Neural progenitor cell (in vitro differentiated cells): Measurements from ENCODE around the gene IGSF8. TPM values are rescaled to one million over a fixed set of nuclear protein-coding genes. Genes with fewer than 3 reads are reported as not detected.
A peak's percentile ranks its signal among the peaks of the same experiment; 100 is the strongest.
"Not testable (repeated sequence)": the region's sequence is repeated elsewhere in the genome, so short reads cannot be mapped to it uniquely, and the experiment has no call there.

Experiments used
- DNase-seq: peaks from one replicate; pipeline ENCODE4 v3.0.0-alpha.2; 2016; ENCODE audit warnings: low spot score
- H2AFZ ChIP-seq: fragments of 200-600 bp; sonication (generic); replicated peaks from 2 replicates; pipeline ENCODE4 v1.6.1; 2016; ENCODE audit warnings: antibody characterized with exemption
- H3F3A ChIP-seq: fragments of 200-600 bp; sonication (generic); 2 replicates; pipeline ENCODE4 v1.6.1; 2016; ENCODE audit warnings: antibody characterized with exemption, low read depth
- H3K27ac ChIP-seq: fragments of 200-600 bp; sonication (generic); 2 replicates; pipeline ENCODE4 v1.5.1; 2016; ENCODE audit warnings: mild to moderate bottlenecking
- H3K27me3 ChIP-seq: fragments of 200-600 bp; sonication (generic); 2 replicates; pipeline ENCODE4 v1.6.1; 2016; ENCODE audit warnings: mild to moderate bottlenecking, moderate library complexity
- H3K36me3 ChIP-seq: fragments of 200-600 bp; sonication (generic); 2 replicates; pipeline ENCODE4 v1.5.1; 2016
- H3K4me1 ChIP-seq: fragments of 200-600 bp; sonication (generic); 2 replicates; pipeline ENCODE4 v1.6.1; 2016; ENCODE audit warnings: mixed run types
- H3K4me2 ChIP-seq: fragments of 200-600 bp; sonication (generic); 2 replicates; pipeline ENCODE4 v1.6.1; 2016
- H3K4me3 ChIP-seq: fragments of 200-600 bp; sonication (generic); 2 replicates; pipeline ENCODE4 v1.5.1; 2016
- H3K79me2 ChIP-seq: fragments of 200-600 bp; sonication (generic); 2 replicates; pipeline ENCODE4 v1.6.1; 2016; ENCODE audit warnings: low read depth
- H3K9ac ChIP-seq: fragments of 200-600 bp; sonication (generic); 2 replicates; pipeline ENCODE4 v1.6.1; 2016
- H3K9me3 ChIP-seq: fragments of 200-600 bp; sonication (generic); 2 replicates; pipeline ENCODE4 v1.5.1; 2016; ENCODE audit warnings: low read depth
- H4K20me1 ChIP-seq: fragments of 200-600 bp; sonication (generic); 2 replicates; pipeline ENCODE4 v1.6.1; 2016; ENCODE audit warnings: low read depth
- H3K27ac Mint-ChIP-seq: 3 replicates; pipeline ENCODE4 v1.8.0; 2021; ENCODE audit warnings: mixed read lengths
- H3K27me3 Mint-ChIP-seq: 2 replicates; pipeline ENCODE4 v1.8.0; 2022; ENCODE audit warnings: low read depth, mild to moderate bottlenecking, inconsistent platforms, moderate library complexity, mixed read lengths; ENCODE audit not compliant: insufficient read depth
- H3K36me3 Mint-ChIP-seq: 3 replicates; pipeline ENCODE4 v1.8.0; 2021; ENCODE audit warnings: mixed read lengths
- H3K4me1 Mint-ChIP-seq: 3 replicates; pipeline ENCODE4 v1.8.0; 2021; ENCODE audit warnings: mixed read lengths
- H3K4me3 Mint-ChIP-seq: 3 replicates; pipeline ENCODE4 v1.8.0; 2021; ENCODE audit warnings: mild to moderate bottlenecking, moderate library complexity, mixed read lengths
- H3K9me3 Mint-ChIP-seq: 3 replicates; pipeline ENCODE4 v1.8.0; 2020; ENCODE audit warnings: mixed read lengths
- CTCF ChIP-seq: fragments of 200-600 bp; sonication (generic); IDR thresholded peaks from 2 replicates; pipeline ENCODE4 v1.5.1; 2017; ENCODE audit warnings: antibody characterized with exemption, mild to moderate bottlenecking
- EZH2 ChIP-seq: fragments of 200-600 bp; sonication (generic); IDR thresholded peaks from 2 replicates; pipeline ENCODE4 v1.6.1; 2017; ENCODE audit warnings: antibody characterized with exemption, mild to moderate bottlenecking, moderate library complexity
- EZH2phosphoT487 ChIP-seq: fragments of 200-600 bp; sonication (generic); IDR thresholded peaks from 2 replicates; pipeline ENCODE4 v1.6.1; 2017; ENCODE audit warnings: antibody characterized with exemption
- total RNA-seq: library from RNA; depleted of rRNA; stranded (reverse); fragments of >200 nt; gene quantifications from 2 replicates; pipeline ENCODE4 v1.2.3, GENCODE V29; 2015; ENCODE audit warnings: low replicate concordance

The IGSF8 gene
- total RNA-seq, 1 donor from 2014 or later: 9.4 TPM

- H2AFZ ChIP-seq: no peak overlapping the region
- no peak for DNase-seq
- Mint-ChIP-seq H3K4me3 (peak overlapping the region; percentile 24), H3K27ac (peak overlapping the region; percentile 92), H3K27me3 (peaks cover 15% of the 10 kb centered on the region), H3K36me3 (no peaks in the 10 kb centered on the region), H3K4me1 (peaks cover 88% of the 10 kb centered on the region), H3K9me3 (no peaks in the 10 kb centered on the region)
- peaks cover 90% of the 10 kb centered on the region for H3K4me1 ChIP-seq
- no peak overlapping the region for H3K9ac ChIP-seq
- H3K36me3 ChIP-seq: no peaks in the 10 kb centered on the region
- peaks cover 22% of the 10 kb centered on the region for H3K79me2 ChIP-seq
- TF ChIP-seq CTCF (no peak), EZH2 (no peak), EZH2phosphoT487 (no peak)
- no peak overlapping the region for H3K4me3 ChIP-seq
- H3K27me3 ChIP-seq: no peaks in the 10 kb centered on the region
- H3K27ac ChIP-seq: no peak overlapping the region
- no peaks in the 10 kb centered on the region for H3K9me3 ChIP-seq
- H3K4me2 ChIP-seq: no peak overlapping the region
- H3F3A ChIP-seq: peaks cover 57% of the 10 kb centered on the region
- H4K20me1 ChIP-seq: peaks cover 7% of the 10 kb centered on the region
These were observed 13.9 kb upstream of the IGSF8 start for GRCh38 chr1:160112357-160112756.

- H4K20me1 ChIP-seq, DNase-seq, H3K4me2 ChIP-seq, H3K4me3 ChIP-seq, H3K36me3 ChIP-seq, H3K9me3 ChIP-seq, H3K27ac Mint-ChIP-seq, H3K4me3 Mint-ChIP-seq, H3K27ac ChIP-seq, H3K36me3 Mint-ChIP-seq, H3K9ac ChIP-seq, H3K9me3 Mint-ChIP-seq, H3K27me3 ChIP-seq, H2AFZ ChIP-seq: not testable (repeated sequence)
- peaks cover 13% of the 10 kb centered on the region for H3K79me2 ChIP-seq
- peaks cover 87% of the 10 kb centered on the region for H3K4me1 ChIP-seq
- Mint-ChIP-seq H3K27me3 (peaks cover 19% of the 10 kb centered on the region), H3K4me1 (peaks cover 88% of the 10 kb centered on the region)
- peaks cover 57% of the 10 kb centered on the region for H3F3A ChIP-seq
These were observed 13.0 kb upstream of the IGSF8 start for GRCh38 chr1:160111462-160111861.

GRCh38 chr1:160109686-160110085, 11.3 kb upstream of the IGSF8 start:
- no peak overlapping the region for H2AFZ ChIP-seq
- H3K4me3 ChIP-seq: no peak overlapping the region
- H3K4me1 Mint-ChIP-seq: peaks cover 81% of the 10 kb centered on the region
- H3K27ac Mint-ChIP-seq: peak overlapping the region; percentile 96
- H4K20me1 ChIP-seq: no peaks in the 10 kb centered on the region
- H3K27me3 ChIP-seq: no peaks in the 10 kb centered on the region
- no peaks in the 10 kb centered on the region for H3K9me3 Mint-ChIP-seq
- peaks cover 22% of the 10 kb centered on the region for H3K27me3 Mint-ChIP-seq
- no peak overlapping the region for H3K9ac ChIP-seq
- H3F3A ChIP-seq: peaks cover 54% of the 10 kb centered on the region
- H3K36me3 Mint-ChIP-seq: no peaks in the 10 kb centered on the region
- H3K4me3 Mint-ChIP-seq: peak overlapping the region; percentile 77
- H3K4me1 ChIP-seq: peaks cover 84% of the 10 kb centered on the region
- peak overlapping the region; percentile 58 for H3K4me2 ChIP-seq
- no peaks in the 10 kb centered on the region for H3K9me3 ChIP-seq
- H3K27ac ChIP-seq: peak overlapping the region; percentile 78
- DNase-seq: no peak
- H3K36me3 ChIP-seq: no peaks in the 10 kb centered on the region
- no peak for TF ChIP-seq EZH2
- no peak for TF ChIP-seq CTCF
- TF ChIP-seq EZH2phosphoT487: no peak
- no peaks in the 10 kb centered on the region for H3K79me2 ChIP-seq

- no peak for TF ChIP-seq EZH2phosphoT487
- no peak for TF ChIP-seq EZH2
- TF ChIP-seq CTCF: peak; percentile 70
- Mint-ChIP-seq H3K9me3 (no peaks in the 10 kb centered on the region), H3K27ac (peak overlapping the region; percentile 96), H3K27me3 (peaks cover 22% of the 10 kb centered on the region), H3K4me1 (peaks cover 82% of the 10 kb centered on the region), H3K4me3 (peak overlapping the region; percentile 77), H3K36me3 (no peaks in the 10 kb centered on the region)
- H3K27ac ChIP-seq: peak overlapping the region; percentile 78
- peak overlapping the region; percentile 58 for H3K4me2 ChIP-seq
- no peak overlapping the region for H3K9ac ChIP-seq
- peaks cover 53% of the 10 kb centered on the region for H3F3A ChIP-seq
- DNase-seq: peak; percentile 80
- H3K4me1 ChIP-seq: peaks cover 84% of the 10 kb centered on the region
- H3K4me3 ChIP-seq: no peak overlapping the region
- H3K36me3 ChIP-seq: no peaks in the 10 kb centered on the region
- no peak overlapping the region for H2AFZ ChIP-seq
- no peaks in the 10 kb centered on the region for H3K9me3 ChIP-seq
- no peaks in the 10 kb centered on the region for H3K79me2 ChIP-seq
- H3K27me3 ChIP-seq: no peaks in the 10 kb centered on the region
- no peaks in the 10 kb centered on the region for H4K20me1 ChIP-seq
These were observed 10.7 kb upstream of the IGSF8 start for GRCh38 chr1:160108888-160109662.
